GM19023 (cell line): ENCODE measurements around the gene ITPK1.

Source experiments
- ATAC-seq: cut with Tn5 transposase; IDR thresholded peaks from one replicate; pipeline ENCODE4 v1.9.1; 2021; ENCODE audit warnings: mild to moderate bottlenecking, moderate library complexity; ENCODE audit not compliant: unreplicated experiment

Gene ITPK1

GRCh38 chr14:93030761-93031160 is 85.0 kb downstream of the ITPK1 start:
- no peak for ATAC-seq

- ATAC-seq = no peak
Observed at GRCh38 chr14:93029911-93030508, 85.7 kb downstream of the ITPK1 start.

- no peak for ATAC-seq
Observed at GRCh38 chr14:93029417-93029816, 86.3 kb downstream of the ITPK1 start.

DNA sequence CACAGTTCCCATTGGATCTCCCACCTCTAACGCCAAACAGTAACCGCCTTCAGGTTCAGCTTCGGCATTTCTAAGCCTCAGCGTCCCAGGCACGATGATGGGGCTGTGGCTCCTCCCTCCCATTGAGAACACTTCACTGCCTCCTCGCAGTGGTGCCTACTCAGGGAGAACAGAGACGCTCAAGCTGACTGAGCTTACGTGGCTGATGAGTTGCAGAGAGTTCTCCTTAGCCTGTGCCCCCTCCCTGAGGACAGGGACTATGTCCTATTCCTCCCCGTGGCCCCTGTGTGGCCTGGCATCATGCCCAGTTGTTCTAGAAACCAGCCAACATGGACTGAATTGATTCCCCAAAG is 87.0 kb downstream of the ITPK1 start:
- no peak for ATAC-seq

GRCh38 chr14:93027810-93028723 is 87.7 kb downstream of the ITPK1 start:
- no peak for ATAC-seq

- no peak for ATAC-seq
Observed at GRCh38 chr14:93026339-93026738, 89.4 kb downstream of the ITPK1 start.

DNA sequence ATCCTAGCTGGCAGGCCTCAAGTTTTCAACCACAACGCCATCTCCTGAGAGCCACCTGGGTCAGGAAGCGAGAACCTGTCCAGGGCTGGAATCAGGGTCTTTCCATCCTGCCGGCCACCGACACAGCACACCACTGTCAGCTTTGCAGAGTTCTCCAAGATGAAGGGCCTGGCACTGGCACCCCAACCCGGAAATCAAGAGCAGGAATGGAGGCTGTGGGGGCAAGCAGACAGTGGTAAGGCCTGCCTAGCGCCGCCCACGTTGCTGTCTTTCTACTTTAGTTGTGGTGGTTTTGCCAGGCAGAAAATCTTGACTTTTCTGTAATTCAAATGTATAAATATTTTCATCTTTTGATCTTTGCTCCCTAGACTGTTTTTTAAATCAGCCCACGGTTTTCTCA is 90.7 kb downstream of the ITPK1 start:
- no peak for ATAC-seq

DNA sequence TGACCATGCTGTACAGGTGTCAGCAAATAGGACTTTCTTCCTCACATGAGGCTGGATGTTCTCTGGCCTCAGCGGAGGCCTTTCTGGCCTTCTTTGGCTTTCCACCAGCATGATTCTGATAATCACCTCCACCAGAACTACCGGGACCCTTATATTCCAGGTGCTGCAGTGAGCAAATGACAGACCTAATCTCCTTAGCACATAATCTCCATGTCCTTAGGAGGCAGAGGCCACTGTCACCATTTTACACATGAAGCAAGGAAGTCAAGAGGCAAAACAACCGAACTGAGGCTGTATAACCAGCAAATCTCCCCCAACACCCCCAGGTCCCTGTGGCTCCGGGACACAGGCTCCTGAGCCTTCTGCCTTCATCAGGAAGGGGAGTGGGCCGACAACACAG is 91.2 kb downstream of the ITPK1 start:
- ATAC-seq = no peak

DNA sequence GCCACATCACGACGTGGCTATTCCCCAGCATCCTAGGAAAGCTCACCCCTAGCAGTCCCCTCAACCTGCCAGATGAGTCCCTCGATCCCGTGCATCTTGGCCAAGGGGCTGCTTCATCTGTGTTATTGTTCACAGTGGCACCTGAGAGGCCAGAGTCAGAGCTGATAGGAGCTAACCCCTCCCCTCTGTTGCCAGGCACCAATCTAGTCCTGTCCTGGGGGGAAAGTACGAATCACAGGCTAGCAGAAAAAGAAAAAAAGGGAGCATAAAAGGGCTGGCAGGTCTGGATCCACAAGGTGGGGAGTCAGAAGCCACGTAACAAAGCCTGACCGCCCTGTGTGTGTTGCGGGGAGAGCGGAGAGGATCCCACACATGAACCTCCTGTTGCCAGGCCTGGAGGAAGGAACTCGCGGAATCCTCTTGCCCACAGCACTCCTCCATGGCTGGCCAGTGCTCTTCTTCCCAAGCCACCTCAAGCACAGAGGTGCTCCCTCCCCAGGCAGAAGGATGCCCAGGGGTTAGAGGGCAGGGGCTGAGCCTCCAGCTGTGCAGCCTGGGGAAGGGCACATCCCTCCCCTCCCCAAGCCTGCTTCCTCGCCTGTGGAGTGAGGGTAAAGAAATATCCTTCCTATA is 91.8 kb downstream of the ITPK1 start:
- no peak for ATAC-seq

DNA sequence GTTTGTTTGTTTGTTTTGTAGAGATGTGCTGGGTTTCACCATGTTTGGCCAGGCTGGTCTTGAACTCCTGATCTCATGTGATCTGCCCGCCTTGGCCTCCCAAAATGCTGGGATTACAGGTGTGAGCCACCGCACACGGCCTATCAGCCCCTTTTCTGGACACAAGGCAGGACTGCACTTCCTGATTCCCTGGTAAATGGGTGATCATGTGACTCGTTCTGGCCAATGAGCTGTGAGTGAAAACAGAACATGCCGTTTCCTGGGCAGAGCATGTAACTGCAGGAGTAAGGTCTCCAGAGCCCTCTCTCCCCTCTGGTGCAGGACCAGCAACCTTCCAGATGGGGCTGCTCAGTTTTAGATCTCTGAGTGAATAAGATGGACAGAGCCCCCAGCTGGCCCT is 92.7 kb downstream of the ITPK1 start:
- no peak for ATAC-seq

DNA sequence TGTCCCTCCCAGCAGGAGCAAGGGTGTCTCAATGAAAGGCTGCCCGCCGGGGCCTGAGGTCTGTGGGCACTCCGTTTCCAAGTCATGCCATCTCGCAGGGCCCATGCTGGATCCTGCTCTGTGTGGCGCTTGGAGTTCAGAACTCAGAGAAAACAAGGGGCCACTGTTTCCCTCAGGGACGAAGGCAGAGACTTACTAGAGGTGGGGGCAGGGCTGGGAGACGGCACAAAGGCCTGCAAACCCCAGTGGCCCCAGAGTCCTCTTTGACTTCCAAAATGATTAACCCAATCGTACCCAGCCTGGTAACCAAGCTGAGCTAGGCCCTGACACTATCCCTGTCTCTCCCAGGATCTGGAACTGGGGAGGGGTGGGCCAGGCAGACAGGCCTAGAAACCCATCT is 95.8 kb downstream of the ITPK1 start:
- no peak for ATAC-seq

DNA sequence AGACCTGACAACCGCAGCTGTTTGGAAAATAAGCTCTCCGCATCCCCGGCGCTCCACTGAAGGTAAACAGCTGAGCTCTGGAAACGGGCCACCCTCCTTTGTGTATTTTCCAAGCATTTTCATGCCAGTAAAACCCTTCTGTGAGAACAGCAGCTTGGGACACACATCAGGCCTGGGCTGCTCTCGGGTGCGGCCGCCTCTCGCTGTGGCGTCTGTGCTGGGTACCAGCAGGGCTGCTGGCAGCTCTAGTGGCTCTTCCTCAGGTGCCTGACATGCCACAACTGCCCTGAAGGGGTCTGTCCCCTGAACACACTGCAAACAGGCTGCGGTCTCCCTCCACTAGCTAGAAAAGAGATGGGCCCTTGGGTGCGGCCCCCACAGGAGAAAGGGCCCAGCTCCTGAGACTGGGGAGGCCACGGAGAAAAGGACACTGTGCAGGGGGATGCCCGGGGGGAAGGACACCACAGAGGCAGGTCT is 96.3 kb downstream of the ITPK1 start:
- no peak for ATAC-seq

DNA sequence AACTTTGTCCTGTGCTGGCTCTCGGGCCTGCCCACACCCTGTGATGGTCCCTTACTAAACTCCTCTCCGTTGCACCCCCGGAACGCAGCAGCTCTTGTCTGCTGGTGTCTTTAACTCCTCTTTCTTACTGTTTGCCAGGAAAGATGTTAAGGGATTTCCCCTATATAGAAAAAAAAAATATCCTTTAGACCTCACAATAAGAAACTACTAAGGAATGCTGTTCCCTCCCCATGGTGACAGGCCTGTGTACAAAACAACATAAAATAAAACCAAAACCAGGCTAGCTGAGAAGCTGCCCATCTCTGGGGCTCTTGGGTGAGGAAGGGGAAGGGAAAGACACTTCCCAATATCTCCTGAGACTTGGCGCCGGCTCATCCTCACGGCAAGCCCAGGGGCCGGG is 97.4 kb downstream of the ITPK1 start:
- ATAC-seq = no peak

DNA sequence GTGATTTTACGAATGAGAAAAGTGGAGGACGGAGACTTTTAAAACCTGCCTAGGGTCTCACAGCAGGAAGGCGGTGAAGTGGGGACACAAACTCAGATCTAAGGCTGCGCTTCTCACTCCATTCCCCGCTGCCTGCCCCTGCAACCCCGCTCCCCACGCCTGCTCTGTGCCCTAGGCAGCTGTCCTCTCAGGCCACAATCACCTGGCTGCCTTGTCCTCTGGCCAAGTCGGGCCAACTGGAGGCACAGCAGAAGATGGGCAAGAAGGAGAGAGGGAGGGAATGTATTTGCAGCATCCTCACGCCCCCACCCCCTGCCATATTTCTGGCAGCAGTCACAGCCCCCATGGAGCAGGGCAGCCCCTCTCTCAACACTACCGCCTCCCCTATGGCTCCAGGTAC is 97.8 kb downstream of the ITPK1 start:
- no peak for ATAC-seq

- no peak for ATAC-seq
Observed at GRCh38 chr14:93017301-93017797, 98.4 kb downstream of the ITPK1 start.

DNA sequence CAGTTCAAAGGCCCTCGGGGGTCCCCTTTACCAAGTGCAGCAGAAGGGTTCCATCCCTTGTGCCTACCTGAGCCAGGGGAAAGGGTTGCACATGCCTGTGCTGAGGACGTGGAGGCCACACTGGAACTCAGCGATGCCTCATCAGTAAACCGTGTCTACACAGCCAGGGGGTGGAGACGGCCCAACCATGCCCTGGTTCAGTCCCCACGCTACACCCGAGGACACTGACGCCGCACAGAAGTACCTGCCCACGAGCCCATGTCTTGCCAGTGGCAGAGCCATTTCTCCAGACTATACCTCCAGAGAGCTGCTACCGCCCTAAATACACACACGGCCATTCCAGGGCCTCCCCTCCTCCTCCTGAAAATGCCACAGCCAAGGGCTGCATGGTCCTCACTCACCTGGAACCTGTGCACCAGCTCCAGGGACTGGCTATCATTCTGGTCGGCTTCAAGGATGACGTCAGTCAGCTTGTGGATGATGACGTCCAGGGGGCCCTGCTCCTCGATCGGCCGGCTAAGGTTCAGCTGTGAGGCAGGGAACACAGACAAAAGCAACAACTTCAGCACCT is 99.4 kb downstream of the ITPK1 start:
- ATAC-seq = no peak

- ATAC-seq = no peak
Observed at GRCh38 chr14:93015505-93015904, 100.2 kb downstream of the ITPK1 start.

GRCh38 chr14:93015064-93015463 is 100.7 kb downstream of the ITPK1 start:
- ATAC-seq = no peak

- ATAC-seq = no peak
Observed at GRCh38 chr14:93014058-93015023, 101.4 kb downstream of the ITPK1 start.
